ENCODE measurements around the gene TMEM267. TPM values are rescaled to one million over a fixed set of nuclear protein-coding genes. Genes with fewer than 3 reads are reported as not detected.
"Not testable (repeated sequence)": the region's sequence is repeated elsewhere in the genome, so short reads cannot be mapped to it uniquely, and the experiment has no call there.

TMEM267 gene
- total and polyA plus RNA-seq, 3 experiments from 2014 or later, result 18.4 to 21.2 (median 19.6) TPM

GRCh38 chr5:43514025-43514424 lies 30.4 kb upstream of the TMEM267 start:
- H3K4me3 ChIP-seq (ENCODE audit: low read length), result peak overlapping the region; percentile 86
- H3K9me3 Mint-ChIP-seq, result no peaks in the 10 kb centered on the region
- H3K9me3 ChIP-seq (ENCODE audit: low read length), result no peaks in the 10 kb centered on the region
- H3K27ac ChIP-seq (ENCODE audit: low read depth, low read length), result peak overlapping the region; percentile 83
- peaks cover 0 to 9% (median 0%) of the 10 kb centered on the region in 3 donors for H3K36me3 Mint-ChIP-seq
- H3K27ac Mint-ChIP-seq, result peak overlapping the region in 7 of 8 donors; percentile 54 to 99 (median 91)
- H3K4me1 ChIP-seq (ENCODE audit: insufficient read depth, low read length), result peaks cover 9% of the 10 kb centered on the region
- ChIA-PET CTCF (interaction anchor here (1.2 to 2.7 kb wide), 2 partner anchors 30 to 41 kb away, joined by 3 to 22 read pairs; partner anchors contain the start of gene TMEM267), POLR2A (interaction anchor here (1.5 kb wide), 1 partner anchor 201 kb away, joined by 4 read pairs; the partner anchor contains the start of gene HMGCS1)
- no peaks in the 10 kb centered on the region for H3K36me3 ChIP-seq (ENCODE audit: insufficient read depth, low read length)
- peaks cover 0 to 1% of the 10 kb centered on the region in 2 donors for H3K27me3 Mint-ChIP-seq
- peaks cover 24 to 36% (median 30%) of the 10 kb centered on the region in 3 donors for H3K4me1 Mint-ChIP-seq
- no peaks in the 10 kb centered on the region for H3K27me3 ChIP-seq (ENCODE audit: insufficient read depth, low read length, poor library complexity, severe bottlenecking)
- H3K4me3 Mint-ChIP-seq, result peak overlapping the region; percentile 91 to 98 (median 94)
- no peak for DNase-seq

- H3K4me3 ChIP-seq (ENCODE audit: low read length); H3K9me3 ChIP-seq (ENCODE audit: low read length); POLR2A ChIA-PET; DNase-seq; H3K36me3 ChIP-seq (ENCODE audit: insufficient read depth, low read length); H3K27ac Mint-ChIP-seq; H3K27ac ChIP-seq (ENCODE audit: low read depth, low read length); H3K4me1 ChIP-seq (ENCODE audit: insufficient read depth, low read length); CTCF ChIA-PET; H3K4me3 Mint-ChIP-seq; H3K27me3 Mint-ChIP-seq; H3K27me3 ChIP-seq (ENCODE audit: insufficient read depth, low read length, poor library complexity, severe bottlenecking); H3K9me3 Mint-ChIP-seq: not testable (repeated sequence)
- Mint-ChIP-seq H3K36me3 (peaks cover 0 to 16% (median 4%) of the 10 kb centered on the region in 3 donors), H3K4me1 (peaks cover 24 to 36% (median 30%) of the 10 kb centered on the region in 3 donors)
These were observed 27.4 kb upstream of the TMEM267 start for GRCh38 chr5:43511062-43511461.

GRCh38 chr5:43498581-43498980 lies 14.9 kb upstream of the TMEM267 start:
- no peak overlapping the region for H3K27ac Mint-ChIP-seq
- no peak for DNase-seq
- H3K27me3 ChIP-seq (ENCODE audit: insufficient read depth, low read length, poor library complexity, severe bottlenecking), result no peaks in the 10 kb centered on the region
- no peaks in the 10 kb centered on the region for H3K9me3 Mint-ChIP-seq
- no peaks in the 10 kb centered on the region for H3K9me3 ChIP-seq (ENCODE audit: low read length)
- peaks cover 9 to 13% (median 12%) of the 10 kb centered on the region in 3 donors for H3K36me3 Mint-ChIP-seq
- no peak overlapping the region for H3K4me3 ChIP-seq (ENCODE audit: low read length)
- ChIA-PET POLR2A (no interaction called here), CTCF (no interaction called here)
- peaks cover 0 to 2% of the 10 kb centered on the region in 2 donors for H3K27me3 Mint-ChIP-seq
- H3K4me1 ChIP-seq (ENCODE audit: insufficient read depth, low read length), result no peaks in the 10 kb centered on the region
- peaks cover 0 to 4% (median 0%) of the 10 kb centered on the region in 3 donors for H3K4me1 Mint-ChIP-seq
- peak overlapping the region in 1 of 7 donors; percentile 20 for H3K4me3 Mint-ChIP-seq
- no peak overlapping the region for H3K27ac ChIP-seq (ENCODE audit: low read depth, low read length)
- H3K36me3 ChIP-seq (ENCODE audit: insufficient read depth, low read length), result no peaks in the 10 kb centered on the region

GRCh38 chr5:43497311-43498104 lies 13.8 kb upstream of the TMEM267 start:
- peaks cover 5 to 12% (median 6%) of the 10 kb centered on the region in 3 donors for H3K36me3 Mint-ChIP-seq
- POLR2A ChIA-PET, result no interaction called here
- peaks cover 0 to 4% (median 0%) of the 10 kb centered on the region in 3 donors for H3K4me1 Mint-ChIP-seq
- Histone ChIP-seq H3K36me3 (ENCODE audit: insufficient read depth, low read length) (no peaks in the 10 kb centered on the region), H3K27ac (ENCODE audit: low read depth, low read length) (no peak overlapping the region), H3K27me3 (ENCODE audit: insufficient read depth, low read length, poor library complexity, severe bottlenecking) (no peaks in the 10 kb centered on the region), H3K4me1 (ENCODE audit: insufficient read depth, low read length) (no peaks in the 10 kb centered on the region), H3K4me3 (ENCODE audit: low read length) (no peak overlapping the region), H3K9me3 (ENCODE audit: low read length) (no peaks in the 10 kb centered on the region)
- no peaks in the 10 kb centered on the region for H3K9me3 Mint-ChIP-seq
- peak overlapping the region in 5 of 8 donors; percentile 5 to 82 (median 39) for H3K27ac Mint-ChIP-seq
- no peak for DNase-seq
- peak overlapping the region in 6 of 7 donors; percentile 10 to 89 (median 56) for H3K4me3 Mint-ChIP-seq
- peaks cover 0 to 2% of the 10 kb centered on the region in 2 donors for H3K27me3 Mint-ChIP-seq
- CTCF ChIA-PET, result interaction anchor here (0.8 kb wide), 1 partner anchor 13 kb away, joined by 3 read pairs; the partner anchor contains the start of gene TMEM267

GRCh38 chr5:43491326-43491725 lies 7.7 kb upstream of the TMEM267 start:
- Mint-ChIP-seq H3K36me3 (peaks cover 0 to 8% (median 4%) of the 10 kb centered on the region in 3 donors), H3K9me3 (no peaks in the 10 kb centered on the region), H3K27ac (no peak overlapping the region), H3K4me1 (no peaks in the 10 kb centered on the region), H3K27me3 (no peaks in the 10 kb centered on the region), H3K4me3 (no peak overlapping the region)
- Histone ChIP-seq H3K9me3 (ENCODE audit: low read length) (no peaks in the 10 kb centered on the region), H3K36me3 (ENCODE audit: insufficient read depth, low read length) (no peaks in the 10 kb centered on the region), H3K4me1 (ENCODE audit: insufficient read depth, low read length) (peaks cover under 1% of the 10 kb centered on the region), H3K27ac (ENCODE audit: low read depth, low read length) (no peak overlapping the region), H3K4me3 (ENCODE audit: low read length) (no peak overlapping the region), H3K27me3 (ENCODE audit: insufficient read depth, low read length, poor library complexity, severe bottlenecking) (no peaks in the 10 kb centered on the region)
- no peak for DNase-seq
- POLR2A ChIA-PET, result no interaction called here
- CTCF ChIA-PET, result no interaction called here

GRCh38 chr5:43486353-43486752 lies 2.7 kb upstream of the TMEM267 start:
- DNase-seq, result no peak
- Histone ChIP-seq H3K4me3 (ENCODE audit: low read length) (no peak overlapping the region), H3K27me3 (ENCODE audit: insufficient read depth, low read length, poor library complexity, severe bottlenecking) (no peaks in the 10 kb centered on the region), H3K9me3 (ENCODE audit: low read length) (no peaks in the 10 kb centered on the region), H3K36me3 (ENCODE audit: insufficient read depth, low read length) (no peaks in the 10 kb centered on the region), H3K4me1 (ENCODE audit: insufficient read depth, low read length) (peaks cover 32% of the 10 kb centered on the region), H3K27ac (ENCODE audit: low read depth, low read length) (no peak overlapping the region)
- Mint-ChIP-seq H3K36me3 (peaks cover 0 to 18% (median 4%) of the 10 kb centered on the region in 3 donors), H3K4me3 (no peak overlapping the region), H3K4me1 (peaks cover 28 to 40% (median 38%) of the 10 kb centered on the region in 3 donors), H3K27ac (peak overlapping the region in 5 of 8 donors; percentile 60 to 100 (median 89)), H3K27me3 (no peaks in the 10 kb centered on the region), H3K9me3 (no peaks in the 10 kb centered on the region)
- CTCF ChIA-PET, result interaction anchor here (0.8 to 2.8 kb wide), 2 partner anchors 174 to 180 kb away, joined by 3 to 33 read pairs; partner anchors contain the start of gene HMGCS1
- POLR2A ChIA-PET, result interaction anchor here (3.2 kb wide), 1 partner anchor 70 kb away, joined by 49 read pairs; the partner anchor contains the start of gene PAIP1

- POLR2A ChIA-PET, result interaction anchor here (0.6 to 3.2 kb wide), 4 partner anchors 28 to 419 kb away, joined by 3 to 49 read pairs (median 24); partner anchors contain the start of genes HMGCS1 and PAIP1
These were observed 1.7 kb upstream of the TMEM267 start for GRCh38 chr5:43485406-43485805.

More at GRCh38 chr5:43485406-43485805, 1.7 kb upstream of the TMEM267 start:
- peaks cover 0 to 18% (median 4%) of the 10 kb centered on the region in 3 donors for H3K36me3 Mint-ChIP-seq
- Histone ChIP-seq H3K4me3 (ENCODE audit: low read length) (no peak overlapping the region), H3K36me3 (ENCODE audit: insufficient read depth, low read length) (no peaks in the 10 kb centered on the region), H3K27ac (ENCODE audit: low read depth, low read length) (no peak overlapping the region), H3K9me3 (ENCODE audit: low read length) (no peaks in the 10 kb centered on the region), H3K27me3 (ENCODE audit: insufficient read depth, low read length, poor library complexity, severe bottlenecking) (no peaks in the 10 kb centered on the region), H3K4me1 (ENCODE audit: insufficient read depth, low read length) (peaks cover 32% of the 10 kb centered on the region)
- no peaks in the 10 kb centered on the region for H3K27me3 Mint-ChIP-seq
- no peaks in the 10 kb centered on the region for H3K9me3 Mint-ChIP-seq
- CTCF ChIA-PET, result interaction anchor here (0.9 to 2.8 kb wide), 10 partner anchors 9 to 364 kb away, joined by 3 to 33 read pairs (median 8); partner anchors contain the start of genes C5orf34, HMGCS1, NNT and ZNF131
- peak overlapping the region; percentile 83 to 100 (median 96) for H3K27ac Mint-ChIP-seq
- DNase-seq, result no peak
- H3K4me1 Mint-ChIP-seq, result peaks cover 29 to 43% (median 41%) of the 10 kb centered on the region in 3 donors
- H3K4me3 Mint-ChIP-seq, result peak overlapping the region in 3 of 7 donors; percentile 28 to 99 (median 60)
